NB4 (cell line): ENCODE results near the gene RAF1.

Source experiments
- DNase-seq: peaks from one replicate; pipeline ENCODE4 v3.0.0; 2010; ENCODE audit warnings: low read depth
- H3K4me3 ChIP-seq: one replicate; pipeline ENCODE4 v1.5.1; 2011; ENCODE audit warnings: mild to moderate bottlenecking, low read depth, low read length, moderate library complexity
- MYC ChIP-seq: IDR thresholded peaks from 2 replicates; pipeline ENCODE4 v1.6.1; 2011; ENCODE audit warnings: low read depth, low read length
- POLR2A ChIP-seq: IDR thresholded peaks from 2 replicates; pipeline ENCODE4 v1.6.1; 2011; ENCODE audit warnings: mild to moderate bottlenecking; ENCODE audit not compliant: insufficient read length; ENCODE audit errors: extremely low read depth
- TF ChIP-seq, protein P1 (sequence below): IDR thresholded peaks from one replicate; pipeline ENCODE4 v1.5.1; 2012; ENCODE audit warnings: low read depth, low read length
- TF ChIP-seq, protein P2 (sequence below): IDR thresholded peaks from 2 replicates; pipeline ENCODE4 v1.6.1; 2011; ENCODE audit warnings: low read depth, low read length

RAF1 gene

DNA sequence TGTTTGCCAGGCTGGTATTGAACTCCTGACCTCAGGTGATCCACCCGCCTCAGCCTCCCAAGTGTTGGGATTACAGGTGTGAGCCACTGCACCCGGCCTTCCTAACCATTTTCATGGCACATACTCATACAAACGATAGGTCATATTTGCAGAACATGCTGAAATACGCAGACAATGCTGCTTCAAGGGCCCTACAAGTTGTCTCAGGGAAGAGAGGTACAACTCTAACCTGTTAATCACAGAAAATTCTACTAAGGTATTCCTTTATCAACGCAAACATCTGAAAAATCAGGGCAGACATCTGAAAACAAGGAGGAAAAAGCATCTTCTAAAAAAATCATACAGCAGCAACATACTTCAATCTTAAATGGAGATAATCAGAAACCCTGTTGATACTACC is 39.9 kb downstream of the RAF1 start:
- no peak for DNase-seq
- no peak overlapping the region for H3K4me3 ChIP-seq
- TF ChIP-seq, protein P1, sequence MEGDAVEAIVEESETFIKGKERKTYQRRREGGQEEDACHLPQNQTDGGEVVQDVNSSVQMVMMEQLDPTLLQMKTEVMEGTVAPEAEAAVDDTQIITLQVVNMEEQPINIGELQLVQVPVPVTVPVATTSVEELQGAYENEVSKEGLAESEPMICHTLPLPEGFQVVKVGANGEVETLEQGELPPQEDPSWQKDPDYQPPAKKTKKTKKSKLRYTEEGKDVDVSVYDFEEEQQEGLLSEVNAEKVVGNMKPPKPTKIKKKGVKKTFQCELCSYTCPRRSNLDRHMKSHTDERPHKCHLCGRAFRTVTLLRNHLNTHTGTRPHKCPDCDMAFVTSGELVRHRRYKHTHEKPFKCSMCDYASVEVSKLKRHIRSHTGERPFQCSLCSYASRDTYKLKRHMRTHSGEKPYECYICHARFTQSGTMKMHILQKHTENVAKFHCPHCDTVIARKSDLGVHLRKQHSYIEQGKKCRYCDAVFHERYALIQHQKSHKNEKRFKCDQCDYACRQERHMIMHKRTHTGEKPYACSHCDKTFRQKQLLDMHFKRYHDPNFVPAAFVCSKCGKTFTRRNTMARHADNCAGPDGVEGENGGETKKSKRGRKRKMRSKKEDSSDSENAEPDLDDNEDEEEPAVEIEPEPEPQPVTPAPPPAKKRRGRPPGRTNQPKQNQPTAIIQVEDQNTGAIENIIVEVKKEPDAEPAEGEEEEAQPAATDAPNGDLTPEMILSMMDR, result no peak
- TF ChIP-seq MYC (no peak), POLR2A (no peak)
- TF ChIP-seq, protein P2, sequence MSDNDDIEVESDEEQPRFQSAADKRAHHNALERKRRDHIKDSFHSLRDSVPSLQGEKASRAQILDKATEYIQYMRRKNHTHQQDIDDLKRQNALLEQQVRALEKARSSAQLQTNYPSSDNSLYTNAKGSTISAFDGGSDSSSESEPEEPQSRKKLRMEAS, result no peak

DNA sequence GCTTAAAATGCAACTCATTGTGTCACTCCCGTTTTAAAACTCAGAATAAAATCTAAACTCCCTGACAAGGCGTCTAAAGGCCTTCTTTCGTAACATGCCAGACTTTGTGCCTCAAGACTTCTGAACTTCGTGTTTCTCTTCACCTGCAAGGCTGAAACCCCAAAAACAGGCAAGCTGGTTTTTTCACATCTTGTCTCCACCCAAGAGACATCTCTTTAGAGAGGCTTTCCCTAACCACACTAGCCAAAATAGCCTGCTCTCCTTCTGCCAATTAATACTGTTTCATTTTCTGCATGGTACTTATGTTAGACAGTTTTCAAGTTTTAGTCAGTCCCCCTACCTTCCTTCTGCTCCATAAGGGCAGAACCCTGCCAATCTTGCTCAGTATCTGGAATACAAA is 41.6 kb downstream of the RAF1 start:
- H3K4me3 ChIP-seq, result no peak overlapping the region
- TF ChIP-seq, protein P2, result no peak
- TF ChIP-seq POLR2A (no peak), MYC (no peak)
- TF ChIP-seq, protein P1, result no peak
- peak; percentile 9 for DNase-seq

DNA sequence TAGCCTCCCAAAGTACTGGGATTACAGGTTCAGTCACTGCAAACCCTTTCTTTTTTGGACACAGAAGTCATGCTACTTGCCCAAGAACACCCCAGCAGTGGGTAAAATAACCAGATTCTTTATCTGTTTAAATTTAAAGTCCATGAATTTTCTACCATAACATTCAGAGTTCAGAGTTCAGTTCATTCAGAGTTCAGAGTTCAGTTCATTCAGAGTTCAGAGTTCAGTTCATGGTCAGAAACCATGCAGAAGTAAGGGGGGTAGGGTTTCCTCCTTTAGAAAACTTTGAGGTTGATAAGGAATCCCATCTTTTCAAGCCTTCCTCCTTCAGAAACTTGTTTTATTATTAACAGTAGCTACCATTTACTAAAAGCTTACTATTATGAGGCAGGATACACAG is 43.2 kb downstream of the RAF1 start:
- H3K4me3 ChIP-seq, result no peak overlapping the region
- no peak for DNase-seq
- no peak for TF ChIP-seq POLR2A
- TF ChIP-seq, protein P1, result no peak
- TF ChIP-seq MYC, result no peak
- TF ChIP-seq, protein P2, result no peak

DNA sequence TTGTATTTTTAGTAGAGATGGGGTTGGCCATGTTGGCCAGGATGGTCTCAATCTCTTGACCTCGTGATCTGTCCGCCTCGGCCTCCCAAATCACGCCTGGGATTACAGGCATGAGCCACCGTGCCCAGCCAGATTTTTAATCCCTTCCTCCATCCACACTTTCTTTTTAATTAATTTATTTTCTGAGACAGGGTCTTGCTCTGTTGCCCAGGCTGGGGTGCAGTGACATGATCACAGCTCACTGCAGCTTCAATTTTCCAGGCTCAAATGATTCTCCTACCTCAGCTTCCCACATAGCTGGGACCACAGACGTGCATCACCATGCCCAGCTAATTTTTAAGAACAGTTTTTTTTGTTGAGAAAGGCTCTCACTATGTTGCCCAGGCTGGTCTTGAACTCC is 43.6 kb downstream of the RAF1 start:
- TF ChIP-seq MYC (no peak), POLR2A (no peak)
- TF ChIP-seq, protein P1, result no peak
- TF ChIP-seq, protein P2, result no peak
- DNase-seq, result no peak
- no peak overlapping the region for H3K4me3 ChIP-seq

DNA sequence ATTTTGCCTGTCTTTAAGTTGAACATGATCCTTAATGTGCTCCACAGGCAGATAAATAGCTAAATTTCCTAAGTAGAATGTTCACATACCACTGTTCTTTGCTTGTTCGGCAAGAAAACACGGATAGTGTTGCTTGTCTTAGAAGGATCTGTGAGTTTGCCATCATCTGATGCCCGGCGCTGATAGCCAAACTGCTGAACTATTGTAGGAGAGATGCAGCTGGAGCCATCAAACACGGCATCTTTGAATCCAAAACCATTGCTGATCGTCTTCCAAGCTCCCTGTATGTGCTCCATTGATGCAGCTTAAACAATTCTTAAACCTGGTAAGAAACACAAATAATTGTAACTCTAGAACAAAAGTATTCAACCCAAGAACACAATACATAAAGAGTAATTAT is 45.5 kb downstream of the RAF1 start:
- no peak for TF ChIP-seq MYC
- TF ChIP-seq, protein P2, result no peak
- TF ChIP-seq, protein P1, result no peak
- TF ChIP-seq POLR2A, result no peak
- H3K4me3 ChIP-seq, result no peak overlapping the region

DNA sequence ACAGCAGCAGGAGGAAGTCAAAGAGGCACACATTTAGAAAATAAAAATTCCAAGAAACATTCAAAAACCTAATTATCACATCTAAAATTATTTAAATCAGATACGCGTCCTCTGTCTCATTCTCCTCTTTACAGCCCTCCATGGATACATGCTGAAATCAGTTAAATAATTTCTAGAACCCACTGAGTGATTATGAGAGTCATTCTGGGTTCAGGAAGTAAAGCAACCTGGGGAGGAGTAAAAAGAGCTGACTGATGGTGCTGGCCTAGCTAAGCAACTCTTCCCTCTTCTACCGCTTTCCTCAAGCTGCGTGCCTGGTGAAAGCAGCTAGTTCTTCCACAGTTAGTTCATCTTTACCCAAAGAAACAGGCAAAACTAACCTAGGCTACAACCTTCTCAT is 48.7 kb downstream of the RAF1 start:
- TF ChIP-seq POLR2A (no peak), MYC (no peak)
- TF ChIP-seq, protein P2, result no peak
- TF ChIP-seq, protein P1, result no peak
- no peak overlapping the region for H3K4me3 ChIP-seq
- DNase-seq, result no peak

More for the DNA sequence above, 45.5 kb downstream of the RAF1 start:
- DNase-seq, result no peak
